ENCODE data around the gene KCNK7. TPM values are rescaled to one million over a fixed set of nuclear protein-coding genes. Genes with fewer than 3 reads are reported as not detected.

The KCNK7 gene
- total RNA-seq, 1 experiment from 2014 or later = 1.8 TPM

DNA sequence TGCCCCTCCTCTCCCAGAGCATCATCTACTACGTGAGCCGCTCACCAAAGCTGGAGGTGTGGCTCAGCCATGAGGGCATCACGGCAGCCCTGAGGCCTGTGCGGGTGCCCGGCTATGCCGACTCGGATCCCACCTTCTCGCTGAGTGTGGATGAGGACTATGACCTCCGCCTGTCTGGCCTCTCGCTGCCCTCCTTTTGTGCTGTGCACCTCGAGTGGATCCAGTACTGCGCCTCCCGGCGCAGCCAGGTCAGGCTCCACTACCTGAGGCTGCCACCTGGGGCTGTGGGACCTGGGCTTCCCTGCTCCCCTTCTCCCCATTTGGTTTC is 38.5 kb upstream of the KCNK7 start:
- Histone ChIP-seq H4K91ac (ENCODE audit: insufficient read length, low read depth, low read length) (no peak overlapping the region), H3K18ac (ENCODE audit: insufficient read length, low read depth, low read length) (no peak overlapping the region), H2BK15ac (ENCODE audit: low read depth, low read length) (no peak overlapping the region), H4K8ac (replicated peaks; ENCODE audit: insufficient read length, low read depth, low read length) (no peak overlapping the region), H3K4me1 (ENCODE audit: insufficient read depth, low read length) (no peaks in the 10 kb centered on the region; the same call in 1 of the 2 replicates), H2BK12ac (ENCODE audit: insufficient read length, low read depth, low read length) (no peak overlapping the region), H3K27me3 (ENCODE audit: insufficient read depth, low read length) (no peaks in the 10 kb centered on the region), H3K4me2 (ENCODE audit: insufficient read depth, insufficient read length, low read length) (no peak overlapping the region), H2AK5ac (ENCODE audit: insufficient read length, low read length) (no peak overlapping the region), H4K5ac (ENCODE audit: insufficient read length, low read depth, low read length) (no peak overlapping the region), H3K14ac (ENCODE audit: insufficient read depth, low read length) (no peak overlapping the region), H2BK20ac (ENCODE audit: low read depth, low read length, poor library complexity, severe bottlenecking) (no peak overlapping the region), H2BK120ac (ENCODE audit: low read depth, low read length, poor library complexity, severe bottlenecking) (no peak overlapping the region), H3K9ac (ENCODE audit: extremely low read depth, insufficient read length, low read length) (no peak overlapping the region), H3K56ac (ENCODE audit: insufficient read length, low read depth, low read length) (no peak overlapping the region), H3K23ac (ENCODE audit: insufficient read length, low read depth, low read length) (no peak overlapping the region), H2AFZ (ENCODE audit: low read length) (no peak overlapping the region), H3K79me1 (ENCODE audit: insufficient read depth, low read depth, low read length, poor library complexity, severe bottlenecking) (no peaks in the 10 kb centered on the region), H3T11ph (ENCODE audit: low read length) (no peak overlapping the region), H3K27ac (ENCODE audit: insufficient read length, low read depth, low read length) (no peak overlapping the region), H2BK5ac (ENCODE audit: insufficient read length, low read length) (no peak overlapping the region), H3K4ac (ENCODE audit: low read depth, low read length) (no peak overlapping the region), H3K79me2 (ENCODE audit: insufficient read depth, low read length) (no peaks in the 10 kb centered on the region), H4K20me1 (ENCODE audit: control insufficient read depth, insufficient read depth, insufficient read length) (no peaks in the 10 kb centered on the region), H3K23me2 (ENCODE audit: insufficient read length, low read depth, low read length, poor library complexity, severe bottlenecking) (peaks cover 5% of the 10 kb centered on the region), H3K9me3 (ENCODE audit: control insufficient read depth, low read depth, low read length) (no peaks in the 10 kb centered on the region)
- no peak overlapping the region for H3K4me3 Mint-ChIP-seq
- WGBS (ENCODE audit: extremely low coverage, insufficient read length, low lambda C conversion rate) = no CpG with 5 or more reads among the region's 14 CpGs
- TF ChIP-seq, protein P1, sequence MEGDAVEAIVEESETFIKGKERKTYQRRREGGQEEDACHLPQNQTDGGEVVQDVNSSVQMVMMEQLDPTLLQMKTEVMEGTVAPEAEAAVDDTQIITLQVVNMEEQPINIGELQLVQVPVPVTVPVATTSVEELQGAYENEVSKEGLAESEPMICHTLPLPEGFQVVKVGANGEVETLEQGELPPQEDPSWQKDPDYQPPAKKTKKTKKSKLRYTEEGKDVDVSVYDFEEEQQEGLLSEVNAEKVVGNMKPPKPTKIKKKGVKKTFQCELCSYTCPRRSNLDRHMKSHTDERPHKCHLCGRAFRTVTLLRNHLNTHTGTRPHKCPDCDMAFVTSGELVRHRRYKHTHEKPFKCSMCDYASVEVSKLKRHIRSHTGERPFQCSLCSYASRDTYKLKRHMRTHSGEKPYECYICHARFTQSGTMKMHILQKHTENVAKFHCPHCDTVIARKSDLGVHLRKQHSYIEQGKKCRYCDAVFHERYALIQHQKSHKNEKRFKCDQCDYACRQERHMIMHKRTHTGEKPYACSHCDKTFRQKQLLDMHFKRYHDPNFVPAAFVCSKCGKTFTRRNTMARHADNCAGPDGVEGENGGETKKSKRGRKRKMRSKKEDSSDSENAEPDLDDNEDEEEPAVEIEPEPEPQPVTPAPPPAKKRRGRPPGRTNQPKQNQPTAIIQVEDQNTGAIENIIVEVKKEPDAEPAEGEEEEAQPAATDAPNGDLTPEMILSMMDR (conservative IDR thresholded peaks at IDR 0.05) = no peak
- no peak for DNase-seq
- peaks cover 17 to 18% of the 10 kb centered on the region in 2 experiments for H3K4me1 Mint-ChIP-seq
- peaks cover 19 to 46% (median 41%) of the 10 kb centered on the region in 3 experiments; a peak in 6 of 7 replicates for H3K36me3 Mint-ChIP-seq (ENCODE audit: insufficient read depth in 1 of 3, low read depth in 3 of 3)
- H3K27ac Mint-ChIP-seq = no peak overlapping the region
- no peaks in the 10 kb centered on the region for H3K27me3 Mint-ChIP-seq (ENCODE audit: low read depth)
- no peaks in the 10 kb centered on the region for H3K9me3 Mint-ChIP-seq
